ENCODE measurements around the gene NAPSA. TPM values are rescaled to one million over a fixed set of nuclear protein-coding genes. Genes with fewer than 3 reads are reported as not detected.

NAPSA gene
- total and polyA plus RNA-seq, 2 of the 8 experiments (the other 6 are each of a cell fraction or from before 2014, with no cell fraction given): 0.71 to 0.73 TPM

- TF ChIP-seq USF2 (IDR thresholded peaks at IDR 0.05; ENCODE audit: low read length): no peak
These were observed 56.4 kb downstream of the NAPSA start (continued) for GRCh38 chr19:50308991-50309390.

Other genes with a start within 250 kb of the NAPSA start
- 0.94 and 1.7 TPM in 2 replicates for gene IZUMO2, start 202.4 kb downstream of the NAPSA start, total RNA-seq (2021; fragmentation: NEBNext Ultra II Directional; extraction: Animal tissue kit (Norgen Biotek cat#: 25700))
- 1.9 TPM in 2 replicates for gene IZUMO2, start 202.4 kb downstream of the NAPSA start, polyA plus RNA-seq (2011; rRNA removed)
- 25.7 and 28.6 TPM in 2 replicates for gene MYH14, start 162.0 kb downstream of the NAPSA start, total RNA-seq (2021; fragmentation: NEBNext Ultra II Directional; extraction: Animal tissue kit (Norgen Biotek cat#: 25700))
- 17.3 and 25.3 TPM in 2 replicates for gene MYH14, start 162.0 kb downstream of the NAPSA start, polyA plus RNA-seq (2011; rRNA removed)
- gene KCNC3, start 36.3 kb downstream of the NAPSA start, total RNA-seq (2021; fragmentation: NEBNext Ultra II Directional; extraction: Animal tissue kit (Norgen Biotek cat#: 25700)): 7.2 and 8.5 TPM in 2 replicates
- 3.9 and 6.3 TPM in 2 replicates for gene KCNC3, start 36.3 kb downstream of the NAPSA start, polyA plus RNA-seq (2011; rRNA removed)
- 40.3 and 41.4 TPM in 2 replicates for gene NR1H2, start 10.8 kb upstream of the NAPSA start, total RNA-seq (2021; fragmentation: NEBNext Ultra II Directional; extraction: Animal tissue kit (Norgen Biotek cat#: 25700))
- 47.5 and 61.5 TPM in 2 replicates for gene NR1H2, start 10.8 kb upstream of the NAPSA start, polyA plus RNA-seq (2011; rRNA removed)
- 141 and 149 TPM in 2 replicates for gene POLD1, start 18.7 kb upstream of the NAPSA start, total RNA-seq (2021; fragmentation: NEBNext Ultra II Directional; extraction: Animal tissue kit (Norgen Biotek cat#: 25700))
- gene POLD1, start 18.7 kb upstream of the NAPSA start, polyA plus RNA-seq (2011; rRNA removed): 142 and 191 TPM in 2 replicates
- 9.6 and 11.1 TPM in 2 replicates for gene SPIB, start 53.3 kb upstream of the NAPSA start, total RNA-seq (2021; fragmentation: NEBNext Ultra II Directional; extraction: Animal tissue kit (Norgen Biotek cat#: 25700))
- gene SPIB, start 53.3 kb upstream of the NAPSA start, polyA plus RNA-seq (2011; rRNA removed): 11.8 and 17.4 TPM in 2 replicates
- 3.1 and 4.1 TPM in 2 replicates for gene MYBPC2, start 67.3 kb upstream of the NAPSA start, total RNA-seq (2021; fragmentation: NEBNext Ultra II Directional; extraction: Animal tissue kit (Norgen Biotek cat#: 25700))
- gene MYBPC2, start 67.3 kb upstream of the NAPSA start, polyA plus RNA-seq (2011; rRNA removed): 1.8 and 2.7 TPM in 2 replicates
- gene EMC10, start 110.9 kb upstream of the NAPSA start, total RNA-seq (2021; fragmentation: NEBNext Ultra II Directional; extraction: Animal tissue kit (Norgen Biotek cat#: 25700)): 103 and 105 TPM in 2 replicates
- 77.6 and 107 TPM in 2 replicates for gene EMC10, start 110.9 kb upstream of the NAPSA start, polyA plus RNA-seq (2011; rRNA removed)
- 8.1 and 9.1 TPM in 2 replicates for gene GARIN5A, start 111.2 kb upstream of the NAPSA start, total RNA-seq (2021; fragmentation: NEBNext Ultra II Directional; extraction: Animal tissue kit (Norgen Biotek cat#: 25700))
- gene GARIN5A, start 111.2 kb upstream of the NAPSA start, polyA plus RNA-seq (2011; rRNA removed): 18.5 and 31.5 TPM in 2 replicates
- gene JOSD2, start 145.6 kb upstream of the NAPSA start, total RNA-seq (2021; fragmentation: NEBNext Ultra II Directional; extraction: Animal tissue kit (Norgen Biotek cat#: 25700)): 1.9 and 3.6 TPM in 2 replicates
- gene JOSD2, start 145.6 kb upstream of the NAPSA start, polyA plus RNA-seq (2011; rRNA removed): 5.6 and 6.6 TPM in 2 replicates
- gene ASPDH, start 148.3 kb upstream of the NAPSA start, total RNA-seq (2021; fragmentation: NEBNext Ultra II Directional; extraction: Animal tissue kit (Norgen Biotek cat#: 25700)): not detected in 2 replicates
- gene ASPDH, start 148.3 kb upstream of the NAPSA start, polyA plus RNA-seq (2011; rRNA removed): not detected in 2 replicates
- 11.5 and 13.4 TPM in 2 replicates for gene LRRC4B, start 202.8 kb upstream of the NAPSA start, total RNA-seq (2021; fragmentation: NEBNext Ultra II Directional; extraction: Animal tissue kit (Norgen Biotek cat#: 25700))
- 20.8 and 21.2 TPM in 2 replicates for gene LRRC4B, start 202.8 kb upstream of the NAPSA start, polyA plus RNA-seq (2011; rRNA removed)

Measured in H1 (cell line).